Measurements from ENCODE around the gene FBLN2. TPM values are rescaled to one million over a fixed set of nuclear protein-coding genes. Genes with fewer than 3 reads are reported as not detected.

FBLN2 gene
- polyA plus RNA-seq, 1 donor (not counting 4 experiments of a cell fraction or from before 2014, with no cell fraction given): 0.72 TPM

DNA sequence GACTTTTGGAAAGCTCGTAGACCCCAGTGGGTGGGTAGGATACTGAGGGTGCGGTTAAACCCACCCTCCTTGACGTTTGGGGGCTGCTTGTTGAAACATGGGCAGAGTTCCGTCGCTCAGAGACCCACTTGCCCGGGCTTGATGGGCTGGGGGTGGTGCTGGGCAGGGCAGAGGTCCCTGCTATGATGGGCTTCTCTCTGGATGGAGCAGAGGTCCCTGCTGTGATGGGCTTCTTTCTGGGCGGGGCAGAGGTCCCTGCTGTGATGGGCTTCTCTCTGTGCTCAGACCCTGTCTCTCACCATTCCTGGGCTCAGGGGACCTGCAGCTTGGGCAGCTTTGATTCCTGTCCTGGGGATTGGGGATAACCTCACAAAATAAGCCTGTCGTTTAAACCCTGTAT is 45.2 kb downstream of the FBLN2 start:
- H4K20me1 ChIP-seq (ENCODE audit: control insufficient read depth, extremely low read depth, insufficient read depth, low read length): no peaks in the 10 kb centered on the region
- H3K9me3 ChIP-seq (ENCODE audit: control insufficient read depth, low read depth, low read length): no peaks in the 10 kb centered on the region
- H3K4me2 ChIP-seq (ENCODE audit: control insufficient read depth, extremely low read depth, insufficient read depth, low read depth, low read length): no peak overlapping the region
- no peaks in the 10 kb centered on the region for H3K27me3 ChIP-seq (ENCODE audit: control insufficient read depth, extremely low read depth, insufficient read depth, low read length)
- FAIRE-seq (no peak), DNase-seq (ENCODE audit: low read depth, low spot score) (no peak)
- H3K4me1 ChIP-seq (ENCODE audit: control insufficient read depth, extremely low read depth, insufficient read depth, low read length): peaks cover 12% of the 10 kb centered on the region
- TF ChIP-seq EZH2 (IDR thresholded peaks at IDR 0.05; ENCODE audit: low read length): no peak
- TF ChIP-seq, protein P1, sequence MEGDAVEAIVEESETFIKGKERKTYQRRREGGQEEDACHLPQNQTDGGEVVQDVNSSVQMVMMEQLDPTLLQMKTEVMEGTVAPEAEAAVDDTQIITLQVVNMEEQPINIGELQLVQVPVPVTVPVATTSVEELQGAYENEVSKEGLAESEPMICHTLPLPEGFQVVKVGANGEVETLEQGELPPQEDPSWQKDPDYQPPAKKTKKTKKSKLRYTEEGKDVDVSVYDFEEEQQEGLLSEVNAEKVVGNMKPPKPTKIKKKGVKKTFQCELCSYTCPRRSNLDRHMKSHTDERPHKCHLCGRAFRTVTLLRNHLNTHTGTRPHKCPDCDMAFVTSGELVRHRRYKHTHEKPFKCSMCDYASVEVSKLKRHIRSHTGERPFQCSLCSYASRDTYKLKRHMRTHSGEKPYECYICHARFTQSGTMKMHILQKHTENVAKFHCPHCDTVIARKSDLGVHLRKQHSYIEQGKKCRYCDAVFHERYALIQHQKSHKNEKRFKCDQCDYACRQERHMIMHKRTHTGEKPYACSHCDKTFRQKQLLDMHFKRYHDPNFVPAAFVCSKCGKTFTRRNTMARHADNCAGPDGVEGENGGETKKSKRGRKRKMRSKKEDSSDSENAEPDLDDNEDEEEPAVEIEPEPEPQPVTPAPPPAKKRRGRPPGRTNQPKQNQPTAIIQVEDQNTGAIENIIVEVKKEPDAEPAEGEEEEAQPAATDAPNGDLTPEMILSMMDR (optimal IDR thresholded peaks at IDR 0.05 in 1 of 3, IDR thresholded peaks at IDR 0.05 in 1 of 3, conservative IDR thresholded peaks at IDR 0.05 in 1 of 3; ENCODE audit: extremely low read depth in 1 of 3, insufficient read depth in 2 of 3, low read length in 3 of 3): no peak
- dilution Hi-C loops (cut with MboI; ENCODE audit: extremely low pct_ligation_motif_present, low sequenced_read_pairs): no loop called here
- H3K79me2 ChIP-seq (ENCODE audit: control insufficient read depth, insufficient read depth, low read length): no peaks in the 10 kb centered on the region
- no peak overlapping the region for H3K4me3 ChIP-seq (ENCODE audit: control insufficient read depth in 2 of 3, extremely low read depth in 1 of 3, insufficient read depth in 2 of 3, low read depth in 1 of 3, low read length in 3 of 3)
- no peak overlapping the region for H3K27ac ChIP-seq (ENCODE audit: control insufficient read depth, insufficient read depth, low read length)
- no peaks in the 10 kb centered on the region for H3K36me3 ChIP-seq (ENCODE audit: control insufficient read depth in 2 of 2, extremely low read depth in 1 of 2, insufficient read depth in 2 of 2, low read length in 2 of 2)
- H2AFZ ChIP-seq (ENCODE audit: control insufficient read depth, low read length): no peak overlapping the region
- H3K9me1 ChIP-seq (ENCODE audit: control insufficient read depth, extremely low read depth, insufficient read depth, low read length): no peaks in the 10 kb centered on the region
- no peak overlapping the region for H3K9ac ChIP-seq (ENCODE audit: control insufficient read depth, extremely low read depth, insufficient read depth, low read length)

DNA sequence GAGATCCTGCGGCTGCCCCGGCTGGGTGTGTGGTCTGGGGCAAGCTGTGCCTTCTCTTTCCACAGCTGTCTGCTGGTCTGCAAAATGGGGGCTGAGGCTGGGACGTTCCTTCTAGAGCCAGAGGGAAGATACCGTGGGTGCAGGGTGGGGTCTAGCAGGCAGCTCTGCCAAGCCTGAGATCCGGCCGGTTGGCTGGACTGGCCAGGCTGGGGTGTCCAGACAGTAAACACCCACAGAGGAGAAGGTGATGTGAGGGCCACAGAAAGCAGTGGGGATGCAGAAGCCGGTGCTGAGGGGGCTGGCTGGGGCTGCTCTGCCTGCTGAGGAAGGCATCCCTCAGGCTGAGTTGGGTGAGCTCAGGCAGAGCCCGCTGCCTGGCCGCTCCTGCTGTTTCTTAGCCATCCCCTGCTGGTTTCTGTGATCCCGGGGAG is 46.1 kb downstream of the FBLN2 start:
- no peaks in the 10 kb centered on the region for H4K20me1 ChIP-seq (ENCODE audit: control insufficient read depth, extremely low read depth, insufficient read depth, low read length)
- H3K27me3 ChIP-seq (ENCODE audit: control insufficient read depth, extremely low read depth, insufficient read depth, low read length): no peaks in the 10 kb centered on the region
- H3K36me3 ChIP-seq (ENCODE audit: control insufficient read depth in 2 of 2, extremely low read depth in 1 of 2, insufficient read depth in 2 of 2, low read length in 2 of 2): no peaks in the 10 kb centered on the region
- H3K4me3 ChIP-seq (ENCODE audit: control insufficient read depth in 2 of 3, extremely low read depth in 1 of 3, insufficient read depth in 2 of 3, low read depth in 1 of 3, low read length in 3 of 3): no peak overlapping the region
- H3K27ac ChIP-seq (ENCODE audit: control insufficient read depth, insufficient read depth, low read length): no peak overlapping the region
- H3K9ac ChIP-seq (ENCODE audit: control insufficient read depth, extremely low read depth, insufficient read depth, low read length): no peak overlapping the region
- H2AFZ ChIP-seq (ENCODE audit: control insufficient read depth, low read length): no peak overlapping the region
- peaks cover 18% of the 10 kb centered on the region for H3K4me1 ChIP-seq (ENCODE audit: control insufficient read depth, extremely low read depth, insufficient read depth, low read length)
- TF ChIP-seq EZH2 (IDR thresholded peaks at IDR 0.05; ENCODE audit: low read length): no peak
- H3K9me1 ChIP-seq (ENCODE audit: control insufficient read depth, extremely low read depth, insufficient read depth, low read length): no peaks in the 10 kb centered on the region
- H3K9me3 ChIP-seq (ENCODE audit: control insufficient read depth, low read depth, low read length): no peaks in the 10 kb centered on the region
- no peaks in the 10 kb centered on the region for H3K79me2 ChIP-seq (ENCODE audit: control insufficient read depth, insufficient read depth, low read length)
- FAIRE-seq: no peak
- dilution Hi-C loops (cut with MboI; ENCODE audit: extremely low pct_ligation_motif_present, low sequenced_read_pairs): no loop called here
- no peak overlapping the region for H3K4me2 ChIP-seq (ENCODE audit: control insufficient read depth, extremely low read depth, insufficient read depth, low read depth, low read length)
- no peak for DNase-seq (ENCODE audit: low read depth, low spot score)

DNA sequence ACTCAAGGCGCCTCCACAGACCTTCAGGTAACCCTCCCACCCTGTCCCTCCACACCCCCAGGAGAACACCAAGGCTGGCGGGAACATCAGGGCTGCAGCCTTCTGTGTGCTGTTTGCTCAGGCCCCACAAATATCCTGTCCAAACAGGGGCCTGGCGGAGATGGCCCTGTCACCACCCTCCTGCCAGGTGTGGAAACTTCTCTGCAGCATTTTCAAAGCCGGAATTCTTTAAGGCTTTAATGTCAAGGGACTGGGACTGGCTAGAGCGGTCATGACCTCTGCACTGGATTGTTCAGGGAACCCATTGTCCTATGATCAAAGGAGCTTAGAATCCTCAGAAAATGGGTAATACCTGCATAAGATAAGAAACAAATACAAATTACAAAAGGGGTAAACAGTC is 46.6 kb downstream of the FBLN2 start:
- Histone ChIP-seq H3K36me3 (ENCODE audit: control insufficient read depth in 2 of 2, extremely low read depth in 1 of 2, insufficient read depth in 2 of 2, low read length in 2 of 2) (no peaks in the 10 kb centered on the region), H4K20me1 (ENCODE audit: control insufficient read depth, extremely low read depth, insufficient read depth, low read length) (no peaks in the 10 kb centered on the region), H3K9me1 (ENCODE audit: control insufficient read depth, extremely low read depth, insufficient read depth, low read length) (no peaks in the 10 kb centered on the region), H2AFZ (ENCODE audit: control insufficient read depth, low read length) (no peak overlapping the region), H3K4me2 (ENCODE audit: control insufficient read depth, extremely low read depth, insufficient read depth, low read depth, low read length) (no peak overlapping the region), H3K79me2 (ENCODE audit: control insufficient read depth, insufficient read depth, low read length) (no peaks in the 10 kb centered on the region), H3K27ac (ENCODE audit: control insufficient read depth, insufficient read depth, low read length) (no peak overlapping the region), H3K9me3 (ENCODE audit: control insufficient read depth, low read depth, low read length) (no peaks in the 10 kb centered on the region), H3K27me3 (ENCODE audit: control insufficient read depth, extremely low read depth, insufficient read depth, low read length) (no peaks in the 10 kb centered on the region), H3K4me3 (ENCODE audit: control insufficient read depth in 2 of 3, extremely low read depth in 1 of 3, insufficient read depth in 2 of 3, low read depth in 1 of 3, low read length in 3 of 3) (no peak overlapping the region), H3K9ac (ENCODE audit: control insufficient read depth, extremely low read depth, insufficient read depth, low read length) (no peak overlapping the region), H3K4me1 (ENCODE audit: control insufficient read depth, extremely low read depth, insufficient read depth, low read length) (peaks cover 22% of the 10 kb centered on the region)
- no peak for DNase-seq (ENCODE audit: low read depth, low spot score)
- dilution Hi-C loops (cut with MboI; ENCODE audit: extremely low pct_ligation_motif_present, low sequenced_read_pairs): no loop called here
- TF ChIP-seq, protein P1 (optimal IDR thresholded peaks at IDR 0.05 in 1 of 3, IDR thresholded peaks at IDR 0.05 in 1 of 3, conservative IDR thresholded peaks at IDR 0.05 in 1 of 3; ENCODE audit: extremely low read depth in 1 of 3, insufficient read depth in 2 of 3, low read length in 3 of 3): no peak
- no peak for TF ChIP-seq EZH2 (IDR thresholded peaks at IDR 0.05; ENCODE audit: low read length)
- FAIRE-seq: no peak

All from keratinocyte (primary cell).